Mesenteric fat pad (tissue), 1 donor: Measurements from ENCODE around the gene ANO10. TPM values are rescaled to one million over a fixed set of nuclear protein-coding genes. Genes with fewer than 3 reads are reported as not detected.
"Not testable (repeated sequence)": the region's sequence is repeated elsewhere in the genome, so short reads cannot be mapped to it uniquely, and the experiment has no call there.

Experiments
- DNase-seq: peaks from one replicate; pipeline ENCODE4 v3.0.0-alpha.2; 2020; ENCODE audit warnings: low spot score
- total RNA-seq: library from RNA; stranded (reverse); fragmentation: NEBNext Ultra II Directional; extraction: Animal tissue kit (Norgen Biotek cat#: 25700); gene quantifications from one replicate; pipeline ENCODE4 v1.2.1, GENCODE V29; 2021
- donor health status: DM: yes; HTN: yes; CAD: no.

Gene ANO10
- total RNA-seq, 1 donor from 2014 or later: 44.5 TPM

- no peak for DNase-seq
Observed at GRCh38 chr3:43378066-43378935, 243.5 kb downstream of the ANO10 start.

- no peak for DNase-seq
Observed at GRCh38 chr3:43373560-43373928, 248.3 kb downstream of the ANO10 start.

- DNase-seq: no peak
Observed at GRCh38 chr3:43372809-43373559, 248.8 kb downstream of the ANO10 start.

GRCh38 chr3:43372007-43372740 lies 249.6 kb downstream of the ANO10 start:
- no peak for DNase-seq

- DNase-seq: no peak
Observed at GRCh38 chr3:43371494-43371893, 250.3 kb downstream of the ANO10 start.

- DNase-seq: no peak
Observed at GRCh38 chr3:43370293-43370980, 251.4 kb downstream of the ANO10 start.

- DNase-seq: no peak
Observed at GRCh38 chr3:43369404-43370292, 252.2 kb downstream of the ANO10 start.

GRCh38 chr3:43366885-43367284 lies 254.9 kb downstream of the ANO10 start:
- no peak for DNase-seq

GRCh38 chr3:43366481-43366880 lies 255.3 kb downstream of the ANO10 start:
- DNase-seq: no peak

GRCh38 chr3:43365601-43366305 lies 256.1 kb downstream of the ANO10 start:
- no peak for DNase-seq

GRCh38 chr3:43364926-43365325 lies 256.9 kb downstream of the ANO10 start:
- no peak for DNase-seq

- no peak for DNase-seq
Observed at GRCh38 chr3:43364494-43364893, 257.3 kb downstream of the ANO10 start.

GRCh38 chr3:43363621-43364266 lies 258.1 kb downstream of the ANO10 start:
- no peak for DNase-seq

- DNase-seq: no peak
Observed at GRCh38 chr3:43362961-43363360, 258.9 kb downstream of the ANO10 start.

- DNase-seq: no peak
Observed at GRCh38 chr3:43362183-43362582, 259.6 kb downstream of the ANO10 start.

GRCh38 chr3:43361077-43361476 lies 260.7 kb downstream of the ANO10 start:
- no peak for DNase-seq

- DNase-seq: not testable (repeated sequence)
Observed at GRCh38 chr3:43356033-43356432, 265.8 kb downstream of the ANO10 start.

GRCh38 chr3:43353923-43354670 lies 267.7 kb downstream of the ANO10 start:
- no peak for DNase-seq
